Mesenchymal stem cell (in vitro differentiated cells and primary cell): Measurements from ENCODE around the gene SPINK4.

ENCODE experiments used
- DNase-seq: peaks from one replicate; pipeline ENCODE4 v3.0.0-alpha.2; 2013
- H2AFZ ChIP-seq: one replicate; pipeline ENCODE4 v1.6.1; 2013; ENCODE audit warnings: low read depth, mild to moderate bottlenecking, control low read depth, inconsistent platforms, low read length, moderate library complexity
- H2AK5ac ChIP-seq: 2 replicates; pipeline ENCODE4 v1.6.1; 2013; ENCODE audit warnings: low read length, moderate library complexity, mild to moderate bottlenecking, inconsistent platforms; ENCODE audit not compliant: severe bottlenecking
- H2BK120ac ChIP-seq: one replicate; pipeline ENCODE4 v1.6.1; 2013; ENCODE audit warnings: low read depth, mild to moderate bottlenecking, inconsistent platforms, low read length, moderate library complexity
- H2BK12ac ChIP-seq, 2 experiments: one replicate each; pipeline ENCODE4 v1.6.1; 2013; ENCODE audit warnings: inconsistent platforms in 2 of 2, low read length in 2 of 2, mild to moderate bottlenecking in 2 of 2, moderate library complexity in 2 of 2, control low read depth in 1 of 2
- H2BK15ac ChIP-seq: one replicate; pipeline ENCODE4 v1.6.1; 2013; ENCODE audit warnings: mild to moderate bottlenecking, low read depth, inconsistent platforms; ENCODE audit not compliant: poor library complexity, severe bottlenecking
- H2BK5ac ChIP-seq: 2 replicates; pipeline ENCODE4 v1.6.1; 2013; ENCODE audit warnings: low read depth, mild to moderate bottlenecking, low read length, control low read depth, inconsistent platforms; ENCODE audit not compliant: poor library complexity, severe bottlenecking
- H3K14ac ChIP-seq, 2 experiments: one replicate each; pipeline ENCODE4 v1.6.1; 2013; ENCODE audit warnings: inconsistent platforms in 2 of 2, low read length in 2 of 2, control low read depth in 1 of 2, mild to moderate bottlenecking in 1 of 2, moderate library complexity in 1 of 2
- H3K18ac ChIP-seq, 2 experiments: one replicate each; pipeline ENCODE4 v1.6.1; 2013; ENCODE audit warnings: inconsistent platforms in 2 of 2, low read length in 2 of 2, control low read depth in 1 of 2, low read depth in 1 of 2, mild to moderate bottlenecking in 1 of 2
- H3K23ac ChIP-seq, 2 experiments: one replicate each; pipeline ENCODE4 v1.6.1; 2013; ENCODE audit warnings: inconsistent platforms in 2 of 2, low read length in 2 of 2, mild to moderate bottlenecking in 2 of 2, moderate library complexity in 2 of 2, control low read depth in 1 of 2
- H3K27ac ChIP-seq: 2 replicates; pipeline ENCODE4 v1.5.1; 2013; ENCODE audit warnings: mild to moderate bottlenecking, moderate library complexity, low read length, control low read depth, inconsistent platforms; ENCODE audit not compliant: poor library complexity, severe bottlenecking
- H3K27me3 ChIP-seq, 2 experiments: 2 replicates each; pipeline versions ENCODE4 v1.6.1 to v1.7.0; 2013; ENCODE audit warnings: low read length in 2 of 2, mild to moderate bottlenecking in 2 of 2, moderate library complexity in 2 of 2, control low read depth in 1 of 2, inconsistent platforms in 1 of 2; ENCODE audit not compliant: control insufficient read depth in 1 of 2, insufficient read depth in 1 of 2
- H3K36me3 ChIP-seq, 2 experiments: 2 replicates each; pipeline versions ENCODE4 v1.6.1 to v1.7.0; 2013; ENCODE audit warnings: low read length in 2 of 2, control low read depth in 1 of 2, inconsistent platforms in 1 of 2, low read depth in 1 of 2, mild to moderate bottlenecking in 1 of 2; ENCODE audit not compliant: insufficient read depth in 2 of 2, control insufficient read depth in 1 of 2
- H3K4ac ChIP-seq, 2 experiments: one replicate each; pipeline ENCODE4 v1.6.1; 2013; ENCODE audit warnings: inconsistent platforms in 2 of 2, low read length in 2 of 2, mild to moderate bottlenecking in 2 of 2, moderate library complexity in 2 of 2, control low read depth in 1 of 2, low read depth in 1 of 2
- H3K4me1 ChIP-seq: 2 replicates; pipeline ENCODE4 v1.6.1; 2013; ENCODE audit warnings: low read depth, low read length, control low read depth; ENCODE audit not compliant: control insufficient read depth, insufficient read depth
- H3K4me2 ChIP-seq: 2 replicates; pipeline ENCODE4 v1.6.1; 2013; ENCODE audit warnings: low read length, mild to moderate bottlenecking, inconsistent platforms; ENCODE audit not compliant: poor library complexity, severe bottlenecking
- H3K4me3 ChIP-seq, 2 experiments: 2 replicates each; pipeline versions ENCODE4 v1.5.1 to v1.7.0; 2013; ENCODE audit warnings: low read length in 2 of 2, mild to moderate bottlenecking in 2 of 2, control low read depth in 1 of 2, low read depth in 1 of 2; ENCODE audit not compliant: insufficient read depth in 1 of 2
- H3K79me1 ChIP-seq: replicated peaks from 2 replicates; pipeline ENCODE4 v1.6.1; 2013; ENCODE audit warnings: mild to moderate bottlenecking, control low read depth, low read length, inconsistent platforms; ENCODE audit not compliant: poor library complexity, severe bottlenecking
- H3K9ac ChIP-seq: 2 replicates; pipeline ENCODE4 v1.7.0; 2013; ENCODE audit warnings: mild to moderate bottlenecking, low read length, moderate library complexity
- H3K9me3 ChIP-seq: 2 replicates; pipeline ENCODE4 v1.7.0; 2013; ENCODE audit warnings: mild to moderate bottlenecking, low read length; ENCODE audit not compliant: control insufficient read depth
- H4K8ac ChIP-seq: one replicate; pipeline ENCODE4 v1.6.1; 2013; ENCODE audit warnings: inconsistent platforms, mild to moderate bottlenecking, low read length, moderate library complexity
- H4K91ac ChIP-seq: one replicate; pipeline ENCODE4 v1.6.1; 2013; ENCODE audit warnings: mild to moderate bottlenecking, low read length, inconsistent platforms
- WGBS: methylation state at CpG from one replicate; pipeline ENCODE4 v1.1.7; 2013; ENCODE audit warnings: mixed read lengths; 5-methylcytosine and 5-hydroxymethylcytosine counted together

SPINK4 gene

DNA sequence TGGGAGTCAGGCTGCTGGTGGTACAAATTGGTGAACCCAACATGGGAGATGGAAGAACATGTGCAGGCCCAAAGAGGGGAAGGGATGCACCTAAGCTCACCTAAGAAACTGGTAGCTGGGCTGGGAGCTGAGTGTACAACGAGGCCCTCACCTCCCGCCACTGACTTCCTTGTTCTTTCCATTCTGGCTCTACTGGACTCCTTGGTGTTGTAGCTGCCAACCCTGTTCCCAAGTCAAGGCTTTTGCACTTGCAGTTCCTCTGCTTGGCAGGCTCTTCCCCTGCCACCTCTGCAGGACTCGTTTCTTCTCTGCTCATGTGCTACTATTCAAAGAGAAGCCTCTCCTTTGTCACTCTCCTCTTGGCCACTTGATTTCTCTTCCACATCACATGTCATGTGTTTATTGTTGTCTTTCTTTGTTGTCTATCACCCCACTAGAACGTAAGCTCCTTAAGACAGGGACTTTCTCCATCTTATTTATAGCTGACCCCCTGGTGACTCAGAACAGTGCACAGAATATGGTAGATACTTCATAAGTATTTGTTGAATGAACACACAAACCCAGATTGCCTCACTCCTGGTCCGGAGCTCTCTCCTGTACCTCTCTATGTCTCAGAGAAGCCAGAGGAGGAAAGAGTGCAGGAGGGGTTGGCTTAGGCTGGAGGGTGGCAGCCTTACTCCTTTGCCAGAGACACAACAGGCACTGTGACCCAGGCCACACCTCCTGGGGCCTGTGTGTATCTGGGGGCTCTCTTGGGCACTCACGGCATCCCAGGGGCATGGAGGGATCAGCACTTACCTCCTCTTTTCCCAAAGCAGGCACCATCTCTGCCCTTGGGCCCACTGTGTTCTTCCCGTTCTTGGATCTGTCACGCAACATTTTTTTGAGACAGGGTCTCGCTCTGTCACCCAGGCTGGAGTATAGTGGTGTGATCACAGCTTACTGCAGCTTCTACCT is 5.2 kb upstream of the SPINK4 start:
- no peak overlapping the region for H3K18ac ChIP-seq
- H2BK12ac ChIP-seq, result no peak overlapping the region
- no peak overlapping the region for H2BK5ac ChIP-seq
- DNase-seq, result peak; percentile 78
- no peak overlapping the region for H2AFZ ChIP-seq
- no peaks in the 10 kb centered on the region for H3K36me3 ChIP-seq
- H4K91ac ChIP-seq, result no peak overlapping the region
- peaks cover 4 to 11% of the 10 kb centered on the region in 2 experiments for H3K27me3 ChIP-seq
- H3K14ac ChIP-seq, result no peak overlapping the region
- no peak overlapping the region for H3K9ac ChIP-seq
- no peak overlapping the region for H4K8ac ChIP-seq
- no peak overlapping the region for H3K4me3 ChIP-seq
- H3K79me1 ChIP-seq, result no peaks in the 10 kb centered on the region
- H3K4ac ChIP-seq, result no peak overlapping the region
- 84% methylated on average over 8 of the region's 9 CpGs for WGBS
- no peak overlapping the region for H2BK15ac ChIP-seq
- H2BK120ac ChIP-seq, result no peak overlapping the region
- no peak overlapping the region for H2AK5ac ChIP-seq
- H3K27ac ChIP-seq, result no peak overlapping the region
- H3K23ac ChIP-seq, result no peak overlapping the region
- no peak overlapping the region for H3K4me2 ChIP-seq
- peaks cover 24% of the 10 kb centered on the region for H3K4me1 ChIP-seq
- no peaks in the 10 kb centered on the region for H3K9me3 ChIP-seq

DNA sequence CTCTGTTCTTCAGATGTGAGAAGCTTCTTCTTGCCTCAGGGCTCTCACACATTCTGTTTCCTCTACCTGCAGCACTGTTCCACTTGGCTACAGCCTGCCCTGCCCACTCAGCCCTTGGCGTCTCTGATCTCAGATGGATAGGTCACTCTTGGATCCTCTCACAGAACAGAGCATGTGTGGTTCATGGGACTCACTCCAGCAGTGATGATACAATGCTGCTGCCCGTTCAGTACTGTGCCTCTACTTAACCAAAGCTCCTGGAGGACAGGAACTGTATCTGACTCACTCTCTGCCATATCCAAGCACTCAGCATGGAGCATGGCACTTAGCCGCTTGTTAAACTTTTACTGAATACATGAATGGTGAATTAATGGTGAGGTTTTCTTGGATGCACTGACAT is 3.4 kb upstream of the SPINK4 start:
- no peak overlapping the region for H3K14ac ChIP-seq
- H3K36me3 ChIP-seq, result no peaks in the 10 kb centered on the region
- no peaks in the 10 kb centered on the region for H3K79me1 ChIP-seq
- H2BK12ac ChIP-seq, result no peak overlapping the region
- H2BK120ac ChIP-seq, result no peak overlapping the region
- no peaks in the 10 kb centered on the region for H3K9me3 ChIP-seq
- 89% methylated on average over 2 of the region's 3 CpGs for WGBS
- peaks cover 14% of the 10 kb centered on the region for H3K4me1 ChIP-seq
- no peak overlapping the region for H2BK15ac ChIP-seq
- no peak overlapping the region for H3K9ac ChIP-seq
- H3K27me3 ChIP-seq, result peaks cover 4 to 19% of the 10 kb centered on the region in 2 experiments
- H4K91ac ChIP-seq, result no peak overlapping the region
- H3K27ac ChIP-seq, result no peak overlapping the region
- H3K4me3 ChIP-seq, result no peak overlapping the region
- no peak overlapping the region for H3K4me2 ChIP-seq
- H3K23ac ChIP-seq, result no peak overlapping the region
- no peak overlapping the region for H4K8ac ChIP-seq
- H2AFZ ChIP-seq, result no peak overlapping the region
- no peak for DNase-seq
- no peak overlapping the region for H2BK5ac ChIP-seq
- H3K4ac ChIP-seq, result no peak overlapping the region
- H2AK5ac ChIP-seq, result no peak overlapping the region
- H3K18ac ChIP-seq, result no peak overlapping the region

DNA sequence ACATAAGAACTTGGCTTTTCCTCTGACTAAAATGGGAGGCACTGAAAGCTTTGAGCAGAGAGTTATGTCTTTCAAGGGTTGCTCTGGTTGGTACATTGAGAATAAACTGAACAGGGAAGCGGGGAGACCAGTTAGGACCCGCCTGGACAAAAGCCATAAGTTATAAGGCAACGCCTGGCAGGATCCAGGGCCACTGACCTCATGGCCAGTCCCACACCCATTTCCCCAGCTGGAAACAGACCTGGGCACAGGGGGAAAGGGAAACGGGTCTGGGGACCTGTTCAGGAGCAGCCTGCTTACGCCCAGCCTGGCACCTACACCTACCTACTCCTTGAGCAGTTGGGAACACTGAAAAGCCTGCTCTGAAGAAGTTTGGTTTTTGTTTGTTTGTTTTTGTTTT is 1.3 kb downstream of the SPINK4 start:
- H4K91ac ChIP-seq, result no peak overlapping the region
- H3K4me1 ChIP-seq, result peaks cover 5% of the 10 kb centered on the region
- no peak overlapping the region for H3K4me3 ChIP-seq
- WGBS, result 89% methylated on average over 3 of the region's 5 CpGs
- H3K18ac ChIP-seq, result no peak overlapping the region
- no peak overlapping the region for H3K14ac ChIP-seq
- H3K27me3 ChIP-seq, result peaks cover 0 to 13% of the 10 kb centered on the region in 2 experiments
- no peak overlapping the region for H2AK5ac ChIP-seq
- H3K27ac ChIP-seq, result no peak overlapping the region
- H2BK12ac ChIP-seq, result no peak overlapping the region
- H2BK5ac ChIP-seq, result no peak overlapping the region
- no peaks in the 10 kb centered on the region for H3K36me3 ChIP-seq
- no peak overlapping the region for H3K23ac ChIP-seq
- no peak overlapping the region for H3K4ac ChIP-seq
- no peak overlapping the region for H2AFZ ChIP-seq
- H3K79me1 ChIP-seq, result no peaks in the 10 kb centered on the region
- DNase-seq, result no peak
- no peak overlapping the region for H2BK120ac ChIP-seq
- H3K4me2 ChIP-seq, result no peak overlapping the region
- peak overlapping the region; percentile 35 for H2BK15ac ChIP-seq
- H4K8ac ChIP-seq, result no peak overlapping the region
- H3K9ac ChIP-seq, result no peak overlapping the region
- no peaks in the 10 kb centered on the region for H3K9me3 ChIP-seq

GRCh38 chr9:33242609-33243134 is 2.7 kb downstream of the SPINK4 start:
- Histone ChIP-seq H3K9me3 (no peaks in the 10 kb centered on the region), H3K4me3 (no peak overlapping the region), H2BK12ac (no peak overlapping the region), H2BK5ac (no peak overlapping the region), H3K4me2 (no peak overlapping the region), H3K79me1 (no peaks in the 10 kb centered on the region), H3K4ac (no peak overlapping the region), H3K14ac (no peak overlapping the region), H3K36me3 (no peaks in the 10 kb centered on the region), H3K4me1 (peaks cover 3% of the 10 kb centered on the region), H3K27me3 (peaks cover 0 to 13% of the 10 kb centered on the region in 2 experiments), H4K91ac (no peak overlapping the region), H2AK5ac (no peak overlapping the region), H3K18ac (no peak overlapping the region), H3K23ac (no peak overlapping the region), H3K9ac (no peak overlapping the region), H2BK120ac (no peak overlapping the region), H2AFZ (no peak overlapping the region), H2BK15ac (no peak overlapping the region), H4K8ac (no peak overlapping the region), H3K27ac (no peak overlapping the region)
- 81% methylated on average over 4 of the region's 6 CpGs for WGBS
- DNase-seq, result no peak
